H1 (cell line): ENCODE measurements around the gene PYGB. TPM values are rescaled to one million over a fixed set of nuclear protein-coding genes. Genes with fewer than 3 reads are reported as not detected.

Experiments used
- CHD7 ChIP-seq: fragments of 300-600 bp; sonication (generic); IDR thresholded peaks from 2 replicates; pipeline ENCODE4 v1.7.1; 2012; ENCODE audit warnings: low read length, moderate library complexity, mild to moderate bottlenecking, inconsistent platforms; ENCODE audit not compliant: insufficient replicate concordance
- polyA plus RNA-seq, 7 experiments: library from polyadenylated mRNA; depleted of rRNA in 3 of 7; stranded (reverse) in 5 of 7; unstranded in 2 of 7; fragments of >200 nt in 5 of 7; fragments of 200-250 nt in 2 of 7; gene quantifications; 1 replicate in 5 of 7; 2 replicates in 1 of 7; 4 replicates in 1 of 7; pipeline versions ENCODE4 v1.2.1 to v1.2.3, GENCODE V29; 2011 to 2013; ENCODE audit warnings: missing spikeins in 2 of 7, mixed read lengths in 2 of 7
- total RNA-seq: library from RNA; stranded (reverse); fragmentation: NEBNext Ultra II Directional; extraction: Animal tissue kit (Norgen Biotek cat#: 25700); gene quantifications from 2 replicates; pipeline ENCODE4 v1.2.1, GENCODE V29; 2021

PYGB gene
- total and polyA plus RNA-seq, 2 of the 8 experiments (the other 6 are each of a cell fraction or from before 2014, with no cell fraction given): 26.6 to 56.0 TPM

GRCh38 chr20:25243416-25243979 lies 4.4 kb upstream of the PYGB start (continued):
- no peak for TF ChIP-seq CHD7
